ENCODE measurements around the gene NAGA. TPM values are rescaled to one million over a fixed set of nuclear protein-coding genes. Genes with fewer than 3 reads are reported as not detected.
"Not testable (repeated sequence)": the region's sequence is repeated elsewhere in the genome, so short reads cannot be mapped to it uniquely, and the experiment has no call there.

NAGA gene
- total RNA-seq: 31.4 TPM in 2 replicates

DNA sequence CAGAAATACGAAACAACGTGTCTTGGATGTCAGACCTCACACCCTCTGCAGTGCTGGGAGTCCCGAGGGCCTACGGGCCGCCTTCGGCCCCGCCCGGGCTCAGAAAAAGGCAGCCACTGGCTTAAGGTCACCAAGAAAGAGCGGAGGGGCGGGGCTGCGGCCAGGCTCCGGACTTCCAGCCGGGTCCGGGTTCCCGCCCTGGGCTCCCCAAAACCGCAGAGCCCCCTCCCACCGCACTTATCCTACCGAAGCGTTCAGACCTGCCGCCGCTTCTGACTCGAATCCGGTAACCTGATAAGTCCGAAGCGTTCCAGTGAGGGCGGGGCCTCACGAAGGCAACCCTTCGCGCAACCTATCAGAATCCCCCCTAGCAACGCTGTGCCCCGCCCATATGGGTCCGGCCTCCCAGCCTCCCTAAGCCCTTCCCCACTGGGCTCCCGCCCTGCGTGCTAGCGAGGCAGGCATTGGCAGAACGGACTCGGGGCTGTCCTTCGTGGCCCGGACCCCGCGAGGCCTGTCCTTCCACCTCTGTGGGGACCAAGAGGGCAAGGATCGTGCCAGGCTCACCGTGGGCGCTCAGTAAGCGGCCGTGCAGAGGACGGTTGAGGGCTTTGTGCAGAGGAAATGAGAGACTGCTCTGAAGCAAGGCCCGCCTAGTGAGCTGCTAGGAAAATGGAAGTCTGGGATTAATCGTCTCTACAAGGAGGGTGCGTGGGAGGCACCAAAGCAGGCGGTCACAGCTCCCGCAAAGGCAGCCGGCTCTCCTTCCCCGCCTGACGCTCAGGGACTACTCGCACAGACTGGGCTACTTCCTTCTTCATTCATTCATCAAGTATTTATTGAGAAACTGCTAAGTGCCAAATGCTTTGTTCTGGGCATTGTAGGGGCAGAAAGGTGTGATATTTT is at the start of gene NAGA:
TSS of gene NAGA (minus strand) at position 296 of the 906 bp plus-strand sequence. CDS start 515 bp downstream, outside the sequence.
- DNase-seq (ENCODE audit: low read depth): peak; percentile 93

DNA sequence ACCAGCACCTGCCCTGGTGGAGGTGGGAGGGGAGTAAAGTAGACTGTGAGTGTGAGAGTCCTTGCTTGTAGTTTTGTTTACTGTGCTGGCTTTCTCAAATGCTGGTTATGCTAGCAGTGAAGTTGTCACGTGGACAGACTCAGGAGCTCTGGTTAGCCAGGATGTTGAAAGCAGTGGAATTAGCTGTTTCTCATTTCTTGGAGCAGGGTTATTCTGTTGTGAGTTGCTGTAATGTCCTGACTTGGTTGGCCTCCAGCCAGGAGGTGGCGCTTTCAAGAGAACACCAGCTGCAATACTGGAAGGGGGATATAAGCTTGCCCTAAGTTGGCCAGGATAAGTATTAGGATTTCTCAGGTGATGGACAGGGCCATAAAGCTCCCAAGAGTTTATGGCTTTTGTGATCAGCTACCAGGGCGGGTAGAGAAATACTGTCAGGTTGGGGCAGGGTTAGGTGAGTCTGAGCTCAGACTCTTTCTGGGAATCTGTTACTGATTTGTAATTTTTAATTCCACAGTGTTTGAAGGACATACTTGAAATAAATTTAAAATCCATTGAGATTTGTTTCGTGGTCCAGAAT is 46.3 kb upstream of the NAGA start:
- peak; percentile 18 for DNase-seq (ENCODE audit: low read depth)

DNA sequence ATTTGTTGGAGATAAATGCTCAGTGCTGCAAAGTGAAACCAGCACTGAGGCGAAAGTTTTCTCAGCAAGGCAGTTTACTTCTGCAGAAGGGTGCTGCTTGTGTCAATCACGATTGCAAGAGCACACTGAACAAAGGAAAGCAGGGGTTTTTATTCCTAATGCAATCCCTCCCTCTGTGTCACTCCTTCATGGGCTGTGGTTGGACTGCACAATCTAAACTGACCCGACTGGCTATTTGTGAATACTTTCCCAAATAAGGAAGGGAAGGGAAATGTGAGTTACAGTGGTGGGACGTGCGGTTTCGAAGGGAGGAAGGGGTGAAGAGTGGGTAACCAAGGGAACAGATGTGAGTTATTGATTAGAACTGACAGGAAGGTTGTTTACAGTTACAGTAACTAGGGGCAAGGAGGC is 44.8 kb upstream of the NAGA start:
- DNase-seq (ENCODE audit: low read depth): not testable (repeated sequence)

DNA sequence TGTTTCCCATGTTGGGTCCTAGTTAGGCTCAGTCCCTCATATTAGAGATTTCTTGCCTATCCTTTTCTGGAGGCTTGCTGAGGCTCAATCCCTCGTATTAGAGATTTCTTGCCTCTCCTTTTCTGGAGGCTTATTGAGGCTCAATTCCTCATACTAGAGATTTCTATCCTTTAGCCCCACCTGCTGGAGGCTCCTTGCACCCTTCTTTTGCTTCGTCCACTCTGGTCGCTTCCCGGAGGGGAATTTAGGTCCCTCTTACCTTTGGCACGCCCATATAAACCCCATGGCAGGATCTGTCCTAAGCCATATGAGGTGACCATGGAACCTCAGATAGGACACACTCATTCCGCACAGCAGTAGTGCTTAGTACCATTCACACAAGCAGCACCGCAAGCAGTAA is 44.1 kb upstream of the NAGA start:
- no peak for DNase-seq (ENCODE audit: low read depth)

DNA sequence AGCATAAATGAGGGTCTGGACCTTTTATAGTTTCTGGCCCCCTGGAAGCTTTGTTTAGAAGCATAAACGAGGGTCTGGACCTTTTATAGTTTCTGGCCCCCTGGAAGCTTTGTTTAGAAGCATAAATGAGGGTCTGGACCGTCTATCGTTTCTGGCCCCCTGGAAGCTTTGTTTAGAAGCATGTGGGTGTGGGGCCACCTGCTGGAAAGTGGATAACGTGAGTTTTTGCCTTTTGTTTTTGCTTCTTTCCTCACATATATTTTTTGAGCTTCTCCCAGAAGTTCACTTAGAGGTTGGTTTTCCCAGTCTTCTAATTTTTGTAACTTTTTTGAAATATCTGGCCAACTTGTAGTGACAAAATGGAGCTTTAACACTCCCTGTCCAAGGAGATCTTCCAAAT is 42.2 kb upstream of the NAGA start:
- DNase-seq (ENCODE audit: low read depth): not testable (repeated sequence)

DNA sequence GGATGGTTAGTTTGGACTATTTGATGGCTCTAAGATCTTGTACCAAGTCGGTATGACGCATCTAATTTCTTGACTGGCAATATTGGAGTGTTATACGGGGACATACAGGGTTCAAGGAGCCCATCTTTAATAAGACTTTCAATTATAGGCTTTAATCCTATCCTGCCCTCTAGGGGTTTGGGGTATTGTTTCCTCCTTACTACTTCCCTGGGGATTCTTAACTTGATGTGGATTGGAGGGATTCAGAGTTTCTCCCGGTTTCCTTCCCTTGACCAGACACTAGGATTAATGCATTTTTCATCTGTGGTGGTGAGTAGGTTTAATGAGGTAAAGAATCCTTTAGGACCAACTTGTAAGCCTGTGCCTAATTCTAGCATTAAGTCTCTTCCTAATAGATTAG is 41.2 kb upstream of the NAGA start:
- DNase-seq (ENCODE audit: low read depth): no peak

DNA sequence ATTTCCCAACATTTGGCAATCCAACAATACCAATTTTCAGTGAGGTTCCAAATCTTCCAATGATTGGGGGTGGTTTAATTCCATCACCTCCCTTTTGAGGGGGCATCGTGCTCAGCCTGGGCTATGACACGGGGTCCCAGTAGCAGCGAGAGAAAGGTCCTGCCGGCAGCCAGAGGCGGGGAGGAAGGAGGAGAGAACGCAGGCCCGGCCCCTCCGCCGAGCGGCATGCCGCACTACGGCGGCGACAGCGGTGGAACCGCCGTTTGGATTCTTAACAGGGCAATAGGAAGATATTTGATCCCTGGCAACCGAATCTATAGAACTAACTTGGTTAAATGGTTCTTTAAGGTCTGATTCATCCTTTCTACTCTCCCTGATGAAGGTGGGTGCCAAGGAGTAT is 38.2 kb upstream of the NAGA start:
- DNase-seq (ENCODE audit: low read depth): no peak

DNA sequence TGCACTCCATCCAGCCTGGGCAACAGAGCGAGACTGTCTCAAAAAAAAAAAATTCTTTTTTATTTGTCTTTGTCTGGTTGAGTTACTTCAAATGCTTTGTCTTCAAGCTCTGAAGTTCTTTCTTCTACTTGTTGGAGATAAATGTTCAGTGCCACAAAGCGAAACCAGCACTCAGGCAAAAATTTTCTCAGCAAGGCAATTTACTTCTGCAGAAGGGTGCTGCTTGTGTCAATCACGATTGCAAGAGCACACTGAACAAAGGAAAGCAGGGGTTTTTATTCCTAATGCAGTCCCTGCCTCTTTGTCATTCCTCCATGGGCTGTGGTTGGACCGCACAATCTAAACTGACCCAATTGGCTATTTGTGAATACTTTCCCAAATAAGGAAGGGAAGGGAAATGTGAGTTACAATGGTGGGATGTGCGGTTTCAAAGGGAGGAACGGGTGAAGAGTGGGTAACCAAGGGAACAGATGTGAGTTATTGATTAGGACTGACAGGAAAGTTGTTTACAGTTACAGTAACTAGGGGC is 33.8 kb upstream of the NAGA start:
- DNase-seq (ENCODE audit: low read depth): not testable (repeated sequence)

DNA sequence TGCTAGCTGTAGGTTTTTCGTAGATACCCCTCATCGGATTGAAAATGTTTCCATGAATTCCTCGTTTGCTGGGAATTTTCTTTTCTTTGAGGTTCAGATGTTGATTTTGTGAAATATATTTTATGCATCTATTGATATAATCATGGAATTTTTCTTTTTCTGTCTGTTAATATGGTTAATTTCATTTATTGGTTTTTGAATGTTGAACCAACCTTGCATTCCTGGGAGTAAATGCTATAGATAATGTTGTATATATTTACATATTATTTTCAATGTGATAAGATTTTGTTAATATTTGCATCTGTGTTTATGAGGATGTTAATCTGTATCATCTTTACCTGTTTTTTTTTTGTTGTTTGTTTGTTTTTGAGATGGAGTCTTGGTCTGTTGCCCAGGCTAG is 30.6 kb upstream of the NAGA start:
- no peak for DNase-seq (ENCODE audit: low read depth)

DNA sequence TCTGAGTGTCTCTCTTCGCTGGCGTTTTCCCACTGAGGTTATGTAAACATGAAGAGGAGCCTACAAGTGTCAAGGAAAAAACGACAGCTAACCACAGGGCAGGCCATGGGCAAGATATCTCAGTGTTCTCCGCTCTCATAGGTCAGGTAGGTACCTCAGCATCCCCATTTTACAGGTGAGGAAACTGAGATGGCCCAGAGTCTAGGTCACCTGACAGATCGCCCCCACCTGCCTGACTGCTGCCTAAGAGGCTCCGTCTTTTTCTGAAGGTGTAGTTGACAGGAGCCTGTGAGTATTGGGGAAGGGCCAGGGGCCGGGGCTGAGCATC is 20.8 kb upstream of the NAGA start:
- DNase-seq (ENCODE audit: low read depth): no peak

DNA sequence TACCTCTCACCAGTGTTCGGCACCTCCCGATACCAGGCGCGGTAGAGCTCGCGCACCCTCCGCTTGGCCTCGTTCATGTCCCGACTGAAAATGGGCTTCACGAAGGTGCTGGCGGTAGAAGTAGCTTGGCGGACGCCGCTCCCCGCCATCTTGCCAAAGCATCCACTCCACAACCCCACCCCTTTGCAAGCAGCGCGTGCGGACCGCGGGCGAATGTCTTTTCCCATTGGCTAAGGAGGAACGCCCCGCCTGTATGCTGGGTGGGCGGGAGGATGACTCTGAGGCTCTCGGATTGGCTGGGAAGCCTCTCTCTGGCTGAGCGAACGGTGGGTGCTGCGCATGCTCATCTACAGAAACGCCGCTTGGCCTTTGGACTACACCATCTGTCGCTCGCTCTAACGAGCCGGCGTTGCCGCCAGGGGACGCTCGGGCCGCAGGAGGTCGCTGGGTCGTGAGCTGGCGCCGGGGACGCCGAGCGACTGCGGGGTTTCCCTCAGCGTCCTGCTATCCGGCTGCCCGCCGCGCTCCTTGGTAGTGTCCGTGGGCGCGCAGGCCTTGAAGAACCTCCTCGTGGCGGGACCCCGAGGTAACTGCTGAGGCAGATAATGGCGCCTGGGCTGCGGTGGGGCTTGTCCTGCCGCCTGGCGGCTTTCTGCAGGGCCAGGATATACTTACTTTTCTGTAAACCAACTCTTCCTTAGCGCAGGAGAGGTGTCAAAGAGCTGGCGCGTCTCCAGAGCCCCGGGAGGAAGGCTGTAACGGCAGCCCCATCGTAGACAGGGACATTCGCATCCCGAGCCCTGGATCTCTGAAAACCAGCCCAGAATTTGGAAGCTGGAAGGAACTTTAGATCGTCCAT is 20.2 kb upstream of the NAGA start, which contains the start of gene NDUFA6:
TSS of gene NDUFA6 (minus strand) at position 177 of the 859 bp plus-strand sequence. CDS start at position 149, 28 bp downstream.
- peak; percentile 97 for DNase-seq (ENCODE audit: low read depth)

DNA sequence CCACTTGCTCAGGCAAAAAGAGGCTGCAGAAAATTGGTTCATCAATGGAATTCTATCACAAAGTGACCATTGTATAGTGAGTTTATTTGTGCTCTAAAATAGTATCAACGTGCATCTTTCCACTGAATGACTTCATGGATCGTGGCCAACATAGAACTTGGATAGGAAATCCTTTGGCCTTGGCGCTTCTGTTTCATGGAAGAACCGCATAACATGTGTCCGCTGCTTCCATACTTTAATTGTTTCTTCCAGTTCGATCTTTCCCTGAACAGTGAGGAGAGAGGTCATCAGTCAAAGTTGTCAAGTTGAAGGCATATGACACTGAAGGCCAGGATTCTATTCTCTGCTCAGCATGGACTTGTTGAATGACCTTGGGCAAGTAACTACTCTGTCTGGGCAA is 15.4 kb upstream of the NAGA start:
- DNase-seq (ENCODE audit: low read depth): no peak

DNA sequence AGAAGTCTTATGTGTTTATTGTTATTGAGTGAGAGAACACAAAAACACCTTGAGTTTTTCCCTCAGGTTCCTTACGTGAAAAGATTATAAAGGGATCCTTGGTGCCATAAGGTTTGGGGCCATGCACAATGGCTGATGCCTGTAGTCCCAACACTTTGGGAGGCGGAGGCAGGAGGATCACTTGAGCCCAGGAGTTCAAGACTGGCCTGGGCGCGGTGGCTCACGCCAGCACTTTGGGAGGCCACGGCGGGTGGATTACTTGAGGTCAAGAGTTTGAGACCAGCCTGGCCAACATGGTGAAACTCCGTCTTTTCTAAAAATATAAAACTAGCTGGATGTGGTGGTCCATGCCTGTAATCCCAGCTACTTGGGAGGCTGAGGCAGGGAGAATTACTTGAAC is 14.3 kb upstream of the NAGA start:
- no peak for DNase-seq (ENCODE audit: low read depth)

DNA sequence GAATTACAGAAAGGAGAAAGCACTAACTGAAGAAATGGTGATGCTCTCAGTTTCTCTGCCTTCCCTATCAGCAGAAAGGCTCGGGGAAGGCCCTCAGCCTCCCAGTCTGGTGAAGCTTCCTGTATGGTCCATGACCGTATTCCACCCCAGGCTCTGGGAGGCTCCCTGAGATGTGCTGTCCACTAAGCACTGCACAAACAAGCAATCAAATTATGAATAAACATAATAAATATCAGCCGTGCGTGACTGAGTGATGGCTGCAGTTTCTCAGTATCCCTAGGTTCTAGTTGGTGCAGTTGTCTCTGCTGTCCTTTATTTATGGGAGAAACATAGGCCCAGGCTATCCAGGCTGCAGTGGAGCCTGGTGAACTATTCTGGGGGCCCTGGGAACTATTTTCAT is 12.5 kb upstream of the NAGA start:
- no peak for DNase-seq (ENCODE audit: low read depth)

DNA sequence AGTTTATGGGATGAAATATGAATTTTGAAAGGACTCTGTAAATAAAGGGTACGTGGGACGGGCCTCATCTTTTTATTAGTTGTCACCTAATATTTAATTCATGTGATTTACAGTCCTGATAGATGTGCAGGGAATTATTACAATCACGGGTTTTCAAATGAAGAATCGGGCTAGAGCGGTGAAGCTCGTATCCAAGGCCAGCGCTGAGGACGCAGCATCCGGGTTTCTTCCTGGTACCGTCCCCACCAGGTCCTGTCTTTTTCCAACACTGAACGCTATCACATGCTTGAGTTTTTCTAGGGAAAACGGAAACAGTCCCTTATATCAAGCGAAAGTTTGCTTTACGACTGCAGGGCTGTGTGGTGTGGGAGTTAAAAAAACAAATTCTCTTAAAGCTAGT is 9.7 kb upstream of the NAGA start:
- DNase-seq (ENCODE audit: low read depth): peak; percentile 26

DNA sequence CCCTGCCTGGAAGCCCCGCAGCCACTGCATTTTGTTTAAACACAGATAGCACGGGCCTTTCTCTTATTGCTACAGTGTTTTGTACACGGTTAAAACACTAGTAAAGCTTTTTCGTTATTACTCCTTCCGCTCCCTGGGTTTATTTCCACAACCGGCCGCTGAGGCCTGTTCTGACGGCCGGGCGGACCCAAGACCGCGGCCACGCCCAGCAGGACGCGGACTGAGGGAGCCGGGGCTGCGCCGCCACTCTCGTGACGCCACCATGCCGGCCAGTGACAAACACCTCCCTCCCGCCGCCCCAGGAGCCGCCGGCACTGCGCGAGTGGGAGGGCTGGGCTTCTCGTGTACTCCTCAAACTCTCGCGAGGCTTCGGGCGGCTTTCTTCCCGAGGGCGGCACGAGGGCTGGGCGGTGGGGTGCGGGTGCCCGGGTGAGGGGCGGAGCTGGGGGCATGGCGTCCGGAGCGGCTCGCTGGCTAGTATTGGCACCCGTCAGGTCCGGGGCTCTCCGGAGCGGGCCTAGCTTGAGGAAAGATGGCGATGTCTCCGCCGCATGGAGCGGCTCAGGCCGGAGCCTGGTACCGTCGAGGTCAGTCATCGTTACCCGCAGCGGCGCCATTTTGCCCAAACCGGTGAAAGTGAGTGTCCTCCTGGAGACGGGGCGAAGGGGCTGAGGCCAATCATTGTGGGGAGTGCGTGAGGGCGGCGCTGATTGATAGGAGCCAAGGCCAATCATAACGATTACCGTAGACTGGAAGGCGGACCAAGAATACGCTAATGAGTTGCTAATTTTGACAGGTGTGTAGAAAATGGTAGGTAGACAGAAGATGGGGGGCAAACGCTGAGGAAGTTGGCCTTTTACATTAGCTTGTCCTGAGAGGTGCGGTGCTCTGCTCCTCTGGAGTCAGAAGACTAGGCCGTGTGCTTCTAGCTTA is 9.0 kb upstream of the NAGA start, which contains the start of gene SMDT1:
TSS of gene SMDT1 (plus strand) at position 382 of the 933 bp plus-strand sequence. CDS start at position 451, 69 bp downstream.
- peak; percentile 94 for DNase-seq (ENCODE audit: low read depth)

DNA sequence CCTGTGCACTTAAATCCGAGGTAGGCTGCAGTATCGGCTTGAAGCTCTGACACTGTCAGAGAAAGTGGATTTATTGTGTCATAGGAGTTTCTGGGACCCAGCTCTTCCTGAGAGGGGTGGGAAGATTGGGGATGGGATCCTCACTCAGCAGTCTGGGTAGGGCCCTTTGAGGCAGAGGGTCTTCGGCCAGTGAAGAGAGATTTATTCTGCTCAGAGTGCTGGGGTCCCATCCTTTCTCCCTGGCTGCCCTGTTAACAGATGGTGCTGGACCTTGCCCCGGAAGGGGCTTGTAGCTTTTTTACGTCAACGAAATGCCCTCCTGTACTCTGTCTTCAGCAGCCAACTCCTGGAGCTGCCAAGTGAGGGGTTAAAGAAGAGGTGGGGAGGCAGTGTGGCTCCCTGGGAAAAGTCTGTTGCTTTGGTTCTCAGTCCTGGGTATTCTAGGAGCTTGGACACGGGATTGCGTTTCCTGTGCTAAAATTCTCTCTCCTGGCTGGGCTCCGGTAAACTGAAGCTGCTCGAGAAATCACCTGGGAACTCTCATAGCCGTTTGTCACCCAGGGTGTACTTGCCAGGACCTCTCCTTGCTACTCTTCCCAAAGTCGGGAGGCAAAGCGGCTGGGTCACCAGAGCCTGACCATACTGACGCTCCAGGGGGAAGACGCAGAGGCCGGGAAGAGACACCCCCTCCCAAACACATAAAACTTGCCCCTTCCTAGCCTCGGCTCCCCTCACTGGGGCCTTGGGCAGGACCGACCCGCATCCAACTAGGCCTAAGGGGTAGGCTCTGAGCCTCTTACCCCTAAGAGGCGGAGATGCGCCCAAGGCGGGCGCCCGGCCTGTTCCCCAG is 8.1 kb upstream of the NAGA start:
- DNase-seq (ENCODE audit: low read depth): no peak

DNA sequence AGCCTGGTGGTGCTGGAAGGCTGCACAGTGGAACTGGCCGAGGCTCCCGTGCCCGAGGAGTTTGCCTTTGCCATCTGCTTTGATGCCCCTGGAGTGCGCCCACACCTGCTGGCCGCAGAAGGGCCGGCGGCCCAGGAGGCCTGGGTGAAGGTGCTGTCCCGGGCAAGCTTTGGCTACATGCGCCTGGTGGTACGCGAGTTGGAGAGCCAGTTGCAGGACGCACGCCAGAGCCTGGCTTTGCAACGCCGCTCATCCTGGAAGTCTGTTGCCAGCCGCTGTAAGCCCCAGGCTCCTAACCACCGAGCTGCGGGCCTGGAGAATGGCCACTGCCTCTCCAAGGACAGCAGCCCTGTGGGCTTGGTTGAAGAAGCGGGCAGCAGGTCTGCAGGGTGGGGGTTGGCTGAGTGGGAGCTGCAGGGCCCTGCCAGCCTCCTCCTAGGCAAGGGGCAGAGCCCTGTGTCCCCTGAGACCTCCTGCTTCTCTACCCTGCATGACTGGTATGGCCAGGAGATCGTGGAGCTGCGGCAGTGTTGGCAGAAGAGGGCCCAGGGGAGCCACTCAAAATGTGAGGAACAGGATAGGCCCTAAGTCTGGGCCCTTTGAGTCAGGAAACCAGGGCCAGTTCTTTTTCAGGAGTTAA is 7.0 kb upstream of the NAGA start:
- DNase-seq (ENCODE audit: low read depth): no peak

DNA sequence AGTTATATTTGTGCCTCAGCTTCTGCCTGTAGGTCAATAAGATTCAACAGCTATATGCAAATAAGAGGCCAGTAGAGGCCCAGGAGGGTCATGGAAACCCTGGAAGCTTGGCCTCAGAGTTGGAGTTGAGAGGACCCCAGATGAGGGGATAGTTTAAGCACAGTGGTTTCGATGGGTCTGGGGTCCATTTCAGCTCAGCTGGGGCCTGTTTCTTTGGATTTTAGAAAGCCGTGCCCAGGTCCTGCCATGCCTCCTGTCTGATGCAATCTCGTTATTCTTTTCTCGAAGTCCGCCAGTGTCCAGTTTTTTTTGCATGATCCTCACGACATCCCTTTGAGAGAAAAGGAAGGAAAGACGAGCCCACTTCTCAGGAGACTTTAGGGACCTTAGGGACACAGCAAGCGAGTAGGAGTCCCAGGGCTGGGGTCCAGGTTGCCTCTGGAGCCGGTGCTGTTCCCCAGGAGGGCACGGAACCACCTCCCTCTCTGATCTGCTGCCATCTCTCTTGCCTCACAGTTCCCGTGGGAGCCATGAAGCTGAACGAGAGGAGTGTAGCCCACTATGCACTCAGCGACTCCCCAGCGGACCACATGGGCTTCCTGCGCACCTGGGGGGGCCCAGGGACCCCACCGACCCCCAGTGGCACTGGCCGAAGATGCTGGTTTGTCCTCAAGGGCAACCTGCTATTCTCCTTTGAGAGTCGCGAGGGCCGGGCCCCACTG is 6.3 kb upstream of the NAGA start:
- DNase-seq (ENCODE audit: low read depth): no peak

Measured in renal cortical epithelial cell (primary cell).